Thoracic aorta (tissue), 2 donors: ENCODE results near the gene TAOK1. TPM values are rescaled to one million over a fixed set of nuclear protein-coding genes. Genes with fewer than 3 reads are reported as not detected.
A peak's percentile ranks its signal among the peaks of the same experiment; 100 is the strongest.

Source experiments
- ATAC-seq: fragments of 150-250 bp; one replicate; pipeline ENCODE4 v1.8.0; 2017; ENCODE audit warnings: low read depth; ENCODE audit not compliant: insufficient number of reproducible peaks, low FRiP score
- DNase-seq: peaks from one replicate; pipeline ENCODE4 v3.0.0-alpha.2; 2020; ENCODE audit warnings: low spot score
- H3K27ac ChIP-seq, 2 donors: fragments of 200-600 bp; sonication (generic); 1 replicate in 1 of 2; 2 replicates in 1 of 2; pipeline ENCODE4 v1.5.1; 2016; ENCODE audit warnings: mild to moderate bottlenecking in 2 of 2, moderate library complexity in 2 of 2
- H3K27me3 ChIP-seq: fragments of 200-600 bp; sonication (generic); replicated peaks from 2 replicates; pipeline ENCODE4 v1.6.0; 2016; ENCODE audit warnings: mild to moderate bottlenecking; ENCODE audit not compliant: insufficient read depth
- H3K36me3 ChIP-seq: fragments of 200-600 bp; sonication (generic); one replicate; pipeline ENCODE4 v1.5.1; 2016
- H3K4me1 ChIP-seq, 2 donors: fragments of 200-600 bp; sonication (generic); 1 replicate in 1 of 2; 2 replicates in 1 of 2; pipeline versions ENCODE4 v1.5.1 to v1.6.0; 2016; ENCODE audit warnings: low read depth in 2 of 2, mild to moderate bottlenecking in 1 of 2; ENCODE audit not compliant: control insufficient read depth in 1 of 2
- H3K4me3 ChIP-seq: fragments of 200-600 bp; sonication (generic); 2 replicates; pipeline ENCODE4 v1.5.1; 2016; ENCODE audit warnings: mild to moderate bottlenecking
- H3K9me3 ChIP-seq: fragments of 200-600 bp; sonication (generic); 2 replicates; pipeline ENCODE4 v1.5.1; 2016
- CTCF ChIP-seq: fragments of 200-600 bp; sonication (generic); IDR thresholded peaks from one replicate; pipeline ENCODE4 v1.5.1; 2019; ENCODE audit warnings: antibody characterized with exemption
- total RNA-seq, 2 donors: library from RNA; depleted of rRNA; stranded (reverse); fragments of >200 nt; gene quantifications; one replicate each; pipeline versions ENCODE4 v1.1.0 to v1.2.3, GENCODE V29; 2016

The TAOK1 gene
- total RNA-seq, 2 donors from 2014 or later = 46.0 to 64.6 TPM

GRCh38 chr17:29575511-29576213 lies 185.5 kb downstream of the TAOK1 start:
- H3K4me1 ChIP-seq = peaks cover 3 to 41% of the 10 kb centered on the region in 2 donors
- DNase-seq (no peak), ATAC-seq (no peak)
- TF ChIP-seq CTCF = no peak
- H3K36me3 ChIP-seq = peaks cover 28% of the 10 kb centered on the region
- no peak overlapping the region for H3K4me3 ChIP-seq
- no peaks in the 10 kb centered on the region for H3K9me3 ChIP-seq
- no peaks in the 10 kb centered on the region for H3K27me3 ChIP-seq
- no peak overlapping the region for H3K27ac ChIP-seq

GRCh38 chr17:29576214-29577000 lies 186.2 kb downstream of the TAOK1 start:
- Histone ChIP-seq H3K27me3 (no peaks in the 10 kb centered on the region), H3K36me3 (peaks cover 31% of the 10 kb centered on the region), H3K4me1 (peaks cover 3 to 37% of the 10 kb centered on the region in 2 donors), H3K4me3 (no peak overlapping the region), H3K9me3 (no peaks in the 10 kb centered on the region), H3K27ac (no peak overlapping the region)
- no peak for TF ChIP-seq CTCF
- ATAC-seq = no peak
- no peak for DNase-seq

- no peaks in the 10 kb centered on the region for H3K27me3 ChIP-seq
- H3K27ac ChIP-seq = no peak overlapping the region
- ATAC-seq (no peak), DNase-seq (no peak)
- no peaks in the 10 kb centered on the region for H3K9me3 ChIP-seq
- H3K36me3 ChIP-seq = peaks cover 33% of the 10 kb centered on the region
- no peak for TF ChIP-seq CTCF
- H3K4me3 ChIP-seq = no peak overlapping the region
- peaks cover 3 to 31% of the 10 kb centered on the region in 2 donors for H3K4me1 ChIP-seq
Measured at GRCh38 chr17:29577001-29577370, 186.8 kb downstream of the TAOK1 start.

GRCh38 chr17:29577385-29578211 lies 187.4 kb downstream of the TAOK1 start:
- Histone ChIP-seq H3K27ac (peak overlapping the region in 1 of 2 donors; percentile 36), H3K36me3 (peaks cover 33% of the 10 kb centered on the region), H3K27me3 (no peaks in the 10 kb centered on the region), H3K9me3 (no peaks in the 10 kb centered on the region), H3K4me3 (no peak overlapping the region), H3K4me1 (peaks cover under 1 to 25% of the 10 kb centered on the region in 2 donors)
- DNase-seq (no peak), ATAC-seq (no peak)
- no peak for TF ChIP-seq CTCF
